Right hindlimb (tissue), 1 donor: ENCODE measurements around the gene COG6.

Experiments
- DNase-seq: peaks from one replicate; pipeline ENCODE4 v3.0.0-alpha.2; 2018

Gene COG6

GRCh38 chr13:39655569-39656324 lies at the start of gene COG6:
TSS of gene COG6 (plus strand) at chr13:39655662. CDS start at chr13:39655727, 65 bp downstream.
- DNase-seq: peak; percentile 95

DNA sequence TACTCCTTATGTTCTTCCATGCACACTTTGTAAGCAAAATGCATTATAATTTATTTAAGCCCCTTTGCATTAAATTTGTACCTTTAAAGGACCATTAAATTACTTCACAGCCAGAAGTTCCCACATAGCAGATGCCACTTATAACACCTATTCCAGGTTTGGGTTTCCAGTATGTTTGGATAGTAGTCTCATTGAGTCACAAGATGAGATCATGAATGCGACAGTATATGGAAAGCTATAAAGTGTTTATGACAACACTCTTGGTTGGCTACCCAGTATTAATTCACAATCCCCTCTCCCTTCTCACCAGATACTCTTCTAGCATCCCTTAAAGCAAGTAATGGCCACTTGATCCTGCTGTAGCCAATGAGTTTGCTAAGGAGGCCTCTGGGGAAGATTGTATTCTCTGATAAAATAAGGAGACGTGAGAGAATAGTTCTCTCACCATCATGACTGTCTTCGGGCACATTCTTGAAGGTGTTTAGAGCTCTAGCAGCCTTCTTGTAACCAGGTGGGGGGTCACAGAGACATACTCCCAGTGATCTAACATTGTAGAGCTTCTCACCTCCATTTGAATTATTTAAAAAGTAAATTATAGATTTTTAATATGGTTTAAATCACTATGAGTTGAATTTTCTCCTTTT lies 49.7 kb upstream of the COG6 start:
- DNase-seq: no peak

- DNase-seq: no peak
Measured at GRCh38 chr13:39607876-39608275, 47.6 kb upstream of the COG6 start.

- peak; percentile 46 for DNase-seq
Measured at GRCh38 chr13:39612023-39612637, 43.3 kb upstream of the COG6 start.

DNA sequence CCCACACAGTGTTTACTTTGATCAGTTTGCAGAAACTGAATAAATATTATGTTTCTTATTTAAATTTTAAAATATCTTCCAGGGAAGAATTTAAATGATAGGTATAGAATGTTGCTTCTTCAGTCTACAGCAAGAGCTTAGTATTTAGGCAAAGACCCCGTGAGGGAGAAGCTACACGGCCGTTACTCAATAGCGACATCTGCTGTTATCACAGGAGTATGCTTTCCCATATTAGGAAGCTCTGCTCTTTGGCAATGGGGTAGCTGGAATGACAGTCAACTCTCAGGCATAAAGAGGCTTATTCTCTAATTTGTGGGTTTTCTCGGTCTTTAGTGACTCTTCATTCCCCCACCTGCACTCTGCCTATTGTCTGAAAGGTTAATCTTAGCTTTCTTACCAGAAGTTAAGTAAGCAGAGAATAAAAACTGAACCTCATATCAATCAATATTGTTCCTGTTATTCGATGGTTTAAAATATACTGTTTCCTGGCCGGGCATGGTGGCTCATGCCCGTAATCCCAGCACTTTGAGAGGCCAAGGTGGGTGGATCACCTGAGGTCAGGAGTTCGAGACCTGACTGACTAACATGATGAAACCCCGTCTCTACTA lies 39.3 kb upstream of the COG6 start:
- DNase-seq: peak; percentile 73

GRCh38 chr13:39618561-39618960 lies 36.9 kb upstream of the COG6 start:
- DNase-seq: no peak

- DNase-seq: no peak
Measured at GRCh38 chr13:39623466-39623865, 32.0 kb upstream of the COG6 start.

DNA sequence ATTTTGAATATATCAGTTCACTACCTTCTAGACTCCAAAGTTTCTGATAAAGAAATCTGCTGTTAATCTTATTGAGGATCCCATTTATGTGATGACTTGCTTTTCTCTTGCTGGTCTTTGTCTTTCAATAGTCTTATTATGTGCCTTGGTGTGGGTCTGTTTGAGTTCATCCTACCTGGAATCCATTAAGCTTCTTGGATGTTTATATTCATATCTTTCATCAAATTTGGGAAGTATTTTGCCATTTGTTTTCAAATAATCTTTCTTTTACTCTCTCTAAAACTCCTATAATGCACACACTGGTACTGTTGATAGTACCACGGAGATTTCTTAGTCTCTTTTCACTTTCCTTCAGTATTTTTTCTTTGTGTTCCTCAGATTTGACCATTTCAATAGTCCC lies 24.2 kb upstream of the COG6 start:
- no peak for DNase-seq

GRCh38 chr13:39632994-39633393 lies 22.5 kb upstream of the COG6 start:
- DNase-seq: no peak

- no peak for DNase-seq
Measured at GRCh38 chr13:39635564-39635963, 19.9 kb upstream of the COG6 start.

- DNase-seq: no peak
Measured at GRCh38 chr13:39637890-39638289, 17.6 kb upstream of the COG6 start.

GRCh38 chr13:39641645-39642044 lies 13.8 kb upstream of the COG6 start:
- no peak for DNase-seq

DNA sequence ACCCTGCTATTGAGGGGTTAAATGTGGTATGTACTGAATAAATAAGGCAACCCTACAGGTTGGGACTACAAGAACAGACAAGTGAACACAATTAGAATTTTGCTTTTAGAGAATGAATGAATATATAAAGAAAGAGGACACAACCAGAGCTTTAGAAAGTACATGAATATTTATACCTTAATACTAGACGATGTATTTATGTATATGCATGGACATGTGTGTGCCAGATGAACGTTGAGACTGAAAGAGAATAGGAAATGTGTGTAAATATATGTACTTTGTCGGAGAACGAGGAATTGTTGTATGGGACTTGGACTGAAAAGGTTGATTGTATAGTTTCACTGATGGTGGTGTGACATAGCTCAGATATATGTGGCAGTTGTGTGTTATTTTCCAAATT lies 9.3 kb upstream of the COG6 start:
- DNase-seq: no peak

DNA sequence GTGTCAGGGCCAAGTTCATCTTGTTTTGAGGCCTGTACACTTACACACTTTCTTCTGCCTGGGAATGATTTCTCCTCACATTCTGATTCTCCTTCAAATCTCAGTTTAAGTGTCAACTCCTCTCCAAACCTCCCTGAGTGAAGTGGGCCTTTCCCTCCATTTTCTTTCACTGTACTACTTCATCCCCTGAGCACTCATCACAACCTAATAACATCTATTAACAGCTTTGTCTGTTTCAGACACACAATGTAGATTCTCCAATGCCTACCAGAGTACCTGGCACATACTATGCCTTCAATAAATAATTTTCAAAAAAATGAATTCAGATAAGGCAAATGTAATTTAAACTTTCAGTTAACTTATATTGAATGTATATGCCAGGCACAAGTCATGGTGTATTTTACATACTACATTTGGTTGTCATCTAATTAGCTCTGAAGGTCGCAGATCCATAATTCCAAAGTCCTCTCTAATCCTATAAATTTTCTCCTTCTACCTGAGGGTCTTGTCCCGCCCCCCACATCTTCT lies 357 bp upstream of the COG6 start:
- DNase-seq: no peak

DNA sequence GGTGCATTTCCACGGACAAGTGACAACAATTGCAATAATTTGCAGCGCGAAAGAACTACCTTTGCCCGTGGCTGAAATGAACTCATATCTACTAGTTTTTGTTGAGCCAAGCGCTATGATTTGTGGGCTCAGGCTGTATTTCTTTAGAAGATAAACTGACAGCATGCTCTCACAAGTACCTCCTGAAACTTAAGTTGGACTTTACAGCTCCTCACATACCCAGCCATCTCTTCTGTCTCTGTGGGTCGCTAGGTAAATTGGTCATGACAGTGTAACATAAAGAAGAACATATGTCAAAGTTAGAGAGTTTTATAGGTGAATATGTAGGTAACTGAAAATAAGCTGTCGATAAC lies 839 bp downstream of the COG6 start:
- no peak for DNase-seq

DNA sequence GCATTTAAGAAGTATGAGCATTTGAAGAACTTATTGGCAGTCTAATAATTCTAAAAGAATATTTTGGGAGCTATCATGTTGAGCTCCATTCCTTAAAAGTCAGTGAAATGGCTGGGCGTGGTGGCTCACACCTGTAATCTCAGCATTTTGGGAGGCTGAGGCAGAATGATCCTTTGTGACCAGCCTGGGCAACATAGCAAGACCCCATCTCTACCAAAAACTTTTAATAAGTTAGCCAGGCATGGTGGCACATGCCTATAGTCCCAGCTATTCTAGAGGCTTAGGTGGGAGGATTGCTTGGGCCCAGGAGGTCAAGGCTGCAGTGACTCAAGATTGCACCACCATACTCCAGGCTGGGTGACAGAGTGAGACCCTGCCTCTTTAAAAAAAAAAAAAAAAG lies 8.0 kb downstream of the COG6 start:
- no peak for DNase-seq

DNA sequence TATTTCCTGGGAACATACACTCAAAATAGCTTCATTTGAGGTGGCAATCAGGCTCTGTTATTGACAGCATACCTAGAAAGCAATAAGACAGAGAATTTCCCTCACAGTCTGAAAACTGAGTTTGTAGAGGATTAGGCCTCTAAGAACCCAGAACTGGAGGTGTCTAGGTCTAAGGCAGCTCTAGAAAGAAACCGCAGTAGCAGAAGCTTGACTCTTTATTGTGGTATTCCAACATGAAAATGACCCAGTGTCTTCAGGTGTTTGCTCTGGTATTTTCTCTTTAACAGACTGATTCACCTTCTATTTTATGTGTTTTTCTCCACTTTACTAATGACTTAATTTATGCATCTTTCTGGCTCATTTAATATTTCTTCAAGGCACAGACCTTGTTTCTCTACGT lies 8.5 kb downstream of the COG6 start:
- DNase-seq: no peak

DNA sequence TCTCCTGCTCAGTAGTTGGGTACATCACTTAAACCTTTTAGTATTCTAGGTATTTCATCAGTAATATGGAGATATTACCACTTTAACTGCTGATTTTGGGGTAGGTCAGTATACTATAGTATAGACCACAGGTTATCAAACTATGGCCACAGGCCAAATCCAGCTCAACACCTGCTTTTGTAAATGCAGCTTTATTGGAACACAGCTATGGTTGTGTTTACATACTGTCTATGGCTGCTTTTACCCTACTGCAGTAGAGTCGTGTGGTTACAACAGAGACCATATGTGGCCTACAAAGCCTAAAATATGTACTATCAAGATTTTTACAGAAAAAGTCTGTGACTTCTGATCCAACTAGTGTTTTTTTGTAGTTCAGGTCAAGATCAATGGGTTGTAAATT lies 10.3 kb downstream of the COG6 start:
- no peak for DNase-seq

GRCh38 chr13:39670445-39670844 lies 15.0 kb downstream of the COG6 start:
- no peak for DNase-seq

DNA sequence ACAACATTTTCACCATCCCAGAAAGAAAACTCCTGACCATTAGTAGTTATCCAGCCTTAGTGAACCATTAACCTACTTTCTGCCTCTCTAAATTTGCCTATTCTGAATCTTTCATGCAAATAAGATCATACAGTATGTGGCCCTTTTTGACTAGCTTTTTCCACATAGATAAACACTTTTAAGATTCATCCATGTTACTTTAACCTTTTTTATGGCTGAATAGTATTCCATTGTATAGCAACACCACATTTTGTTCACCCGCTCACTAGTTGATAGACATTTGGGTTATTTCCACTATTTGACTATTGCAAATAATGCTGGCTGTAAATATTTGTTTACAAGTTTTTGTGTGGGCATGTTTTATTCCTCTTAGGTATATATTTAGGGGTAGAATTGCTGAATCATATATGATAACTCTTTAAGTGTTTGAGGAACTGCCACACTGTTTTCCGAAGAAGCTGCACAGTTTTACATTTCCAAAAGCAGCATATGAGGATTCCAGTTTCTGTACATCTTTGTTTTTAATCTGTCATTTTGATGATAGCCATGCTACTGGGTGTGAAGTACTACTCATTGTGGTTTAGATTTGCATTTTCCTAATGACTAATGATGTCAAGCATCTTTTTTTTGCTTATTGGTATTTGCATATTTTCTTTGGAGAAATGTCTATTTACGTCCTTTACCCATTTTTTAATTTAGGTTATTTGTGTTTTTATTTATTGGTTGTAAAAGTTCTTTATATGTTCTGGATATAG lies 17.1 kb downstream of the COG6 start:
- DNase-seq: no peak

- DNase-seq: no peak
Measured at GRCh38 chr13:39675904-39676303, 20.4 kb downstream of the COG6 start.

DNA sequence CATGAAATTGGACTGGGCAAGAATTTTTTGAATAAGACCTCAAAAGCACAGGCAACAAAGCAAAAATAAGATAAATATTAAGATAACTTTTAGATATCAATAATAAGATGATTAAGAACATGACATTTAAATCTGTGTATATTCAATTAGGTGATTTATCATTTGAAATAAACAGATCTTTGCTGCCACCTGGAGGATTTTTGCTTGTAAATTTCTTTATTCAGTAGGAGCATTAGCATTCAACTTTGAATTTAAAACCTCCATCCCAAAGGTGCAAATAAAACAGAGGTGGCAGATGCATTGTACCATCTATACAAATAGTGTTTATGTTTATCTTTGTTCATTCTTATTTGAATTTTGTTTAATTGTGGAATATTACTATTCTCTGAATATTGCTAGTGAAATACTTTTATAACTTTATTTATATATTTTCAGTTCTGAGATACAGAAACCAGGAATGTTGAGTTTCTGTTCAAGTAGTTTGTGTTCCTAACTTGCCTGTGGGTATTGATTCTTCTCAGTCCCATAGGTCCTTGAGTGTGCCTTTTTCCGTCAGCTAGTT lies 20.9 kb downstream of the COG6 start:
- no peak for DNase-seq

- no peak for DNase-seq
Measured at GRCh38 chr13:39682310-39682709, 26.8 kb downstream of the COG6 start.
